Measurements from ENCODE around the gene RBM4. TPM values are rescaled to one million over a fixed set of nuclear protein-coding genes. Genes with fewer than 3 reads are reported as not detected.
A peak's percentile ranks its signal among the peaks of the same experiment; 100 is the strongest.

Gene RBM4
- total and polyA plus RNA-seq, 9 of the 15 experiments (the other 6 are each of a cell fraction or from before 2014, with no cell fraction given): 81.6 to 233 (median 122) TPM

DNA sequence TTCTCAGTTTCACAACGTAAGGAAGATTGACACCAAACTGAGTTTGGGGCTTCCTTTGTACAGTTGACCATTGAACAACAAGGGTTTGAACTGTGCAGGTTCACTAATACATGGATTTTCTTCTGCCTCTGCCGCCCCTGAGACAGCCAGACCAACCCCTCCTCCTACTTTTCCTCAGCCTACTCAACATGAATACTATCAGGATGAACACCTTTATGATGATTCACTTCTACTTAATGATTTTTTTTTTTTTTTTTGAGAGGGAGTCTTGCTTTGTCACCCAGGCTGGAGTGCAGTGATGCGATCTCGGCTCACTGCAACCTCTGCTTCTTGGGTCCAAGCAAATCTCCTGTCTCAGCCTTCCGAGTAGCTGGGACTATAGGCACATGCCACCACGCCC is 14.6 kb downstream of the RBM4 start:
- intact Hi-C loops (cut with micrococcal nuclease) (no loop called here), in situ Hi-C loops (cut with MboI) (no loop called here)
- Histone ChIP-seq H3K9me3 (replicated peaks; ENCODE audit: control insufficient read depth, insufficient read depth, low read depth, low read length) (no peaks in the 10 kb centered on the region), H3K27ac (ENCODE audit: extremely low read depth, low read depth, low read length) (peak overlapping the region; percentile 59), H3K4me1 (replicated peaks in 1 of 2; ENCODE audit: control insufficient read depth in 2 of 2, insufficient read depth in 2 of 2, low read length in 2 of 2) (peaks cover 0 to 9% of the 10 kb centered on the region in 2 experiments; a peak in 2 of 5 replicates), H3K4me3 (no peak overlapping the region), H3K27me3 (ENCODE audit: control insufficient read depth in 2 of 2, insufficient read depth in 2 of 2, low read length in 2 of 2) (no peaks in the 10 kb centered on the region), H3K36me3 (ENCODE audit: control insufficient read depth, insufficient read depth, low read length) (peaks cover 55% of the 10 kb centered on the region), H3K9ac (ENCODE audit: insufficient read depth in 1 of 2, low read depth in 2 of 2, low read length in 2 of 2) (no peak overlapping the region), H3K9me1 (ENCODE audit: control insufficient read depth, insufficient read depth, low read length) (no peaks in the 10 kb centered on the region), H2AFZ (ENCODE audit: low read depth, low read length) (no peak overlapping the region), H3K4me2 (ENCODE audit: insufficient read depth, low read length) (no peak overlapping the region; the same call in 1 of the 2 replicates), H4K20me1 (replicated peaks; ENCODE audit: control insufficient read depth, insufficient read depth, low read length) (peaks cover 6% of the 10 kb centered on the region), H3K79me2 (ENCODE audit: control insufficient read depth, insufficient read depth, low read length) (peaks cover 65% of the 10 kb centered on the region)
- ATAC-seq (peak; percentile 58), DNase-seq (ENCODE audit: extremely low read depth in 1 of 4, low spot score in 3 of 4) (peak in 3 of 4 experiments; percentile 37 to 51 (median 41)), FAIRE-seq (peak; percentile 42)
- CTCF ChIA-PET (ENCODE audit: low intra/inter-chr PET ratio): no interaction called here
- 49% methylated on average over 6 of the region's 6 CpGs for WGBS (ENCODE audit: insufficient coverage, low coverage, missing lambda C conversion rate)
- BruUV-seq (replicated peaks): no TSS peak
- POLR2A ChIA-PET: interaction anchor here (0.9 to 11.6 kb wide), 3 partner anchors 10 to 23 kb away, joined by 3 to 139 read pairs (median 83); partner anchors contain the start of gene RBM4
- TF ChIP-seq, protein P1, sequence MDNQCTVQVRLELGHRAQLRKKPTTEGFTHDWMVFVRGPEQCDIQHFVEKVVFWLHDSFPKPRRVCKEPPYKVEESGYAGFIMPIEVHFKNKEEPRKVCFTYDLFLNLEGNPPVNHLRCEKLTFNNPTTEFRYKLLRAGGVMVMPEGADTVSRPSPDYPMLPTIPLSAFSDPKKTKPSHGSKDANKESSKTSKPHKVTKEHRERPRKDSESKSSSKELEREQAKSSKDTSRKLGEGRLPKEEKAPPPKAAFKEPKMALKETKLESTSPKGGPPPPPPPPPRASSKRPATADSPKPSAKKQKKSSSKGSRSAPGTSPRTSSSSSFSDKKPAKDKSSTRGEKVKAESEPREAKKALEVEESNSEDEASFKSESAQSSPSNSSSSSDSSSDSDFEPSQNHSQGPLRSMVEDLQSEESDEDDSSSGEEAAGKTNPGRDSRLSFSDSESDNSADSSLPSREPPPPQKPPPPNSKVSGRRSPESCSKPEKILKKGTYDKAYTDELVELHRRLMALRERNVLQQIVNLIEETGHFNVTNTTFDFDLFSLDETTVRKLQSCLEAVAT (IDR thresholded peaks at IDR 0.05): no peak
- TF ChIP-seq RFX5 (IDR thresholded peaks at IDR 0.05; ENCODE audit: low read depth, low read length): no peak
- TF ChIP-seq RBFOX2 (IDR thresholded peaks at IDR 0.05; ENCODE audit: low read depth, low read length): no peak
- TF ChIP-seq PHF20 (IDR thresholded peaks at IDR 0.05; ENCODE audit: partially characterized antibody): no peak
- TF ChIP-seq MCM7 (IDR thresholded peaks at IDR 0.05): no peak
- TF ChIP-seq, protein P2, sequence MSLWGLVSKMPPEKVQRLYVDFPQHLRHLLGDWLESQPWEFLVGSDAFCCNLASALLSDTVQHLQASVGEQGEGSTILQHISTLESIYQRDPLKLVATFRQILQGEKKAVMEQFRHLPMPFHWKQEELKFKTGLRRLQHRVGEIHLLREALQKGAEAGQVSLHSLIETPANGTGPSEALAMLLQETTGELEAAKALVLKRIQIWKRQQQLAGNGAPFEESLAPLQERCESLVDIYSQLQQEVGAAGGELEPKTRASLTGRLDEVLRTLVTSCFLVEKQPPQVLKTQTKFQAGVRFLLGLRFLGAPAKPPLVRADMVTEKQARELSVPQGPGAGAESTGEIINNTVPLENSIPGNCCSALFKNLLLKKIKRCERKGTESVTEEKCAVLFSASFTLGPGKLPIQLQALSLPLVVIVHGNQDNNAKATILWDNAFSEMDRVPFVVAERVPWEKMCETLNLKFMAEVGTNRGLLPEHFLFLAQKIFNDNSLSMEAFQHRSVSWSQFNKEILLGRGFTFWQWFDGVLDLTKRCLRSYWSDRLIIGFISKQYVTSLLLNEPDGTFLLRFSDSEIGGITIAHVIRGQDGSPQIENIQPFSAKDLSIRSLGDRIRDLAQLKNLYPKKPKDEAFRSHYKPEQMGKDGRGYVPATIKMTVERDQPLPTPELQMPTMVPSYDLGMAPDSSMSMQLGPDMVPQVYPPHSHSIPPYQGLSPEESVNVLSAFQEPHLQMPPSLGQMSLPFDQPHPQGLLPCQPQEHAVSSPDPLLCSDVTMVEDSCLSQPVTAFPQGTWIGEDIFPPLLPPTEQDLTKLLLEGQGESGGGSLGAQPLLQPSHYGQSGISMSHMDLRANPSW (CRISPR knock-in tag; IDR thresholded peaks at IDR 0.05): no peak
- no peak for TF ChIP-seq ZSCAN32 (CRISPR knock-in tag; IDR thresholded peaks at IDR 0.05)
- no peak for TF ChIP-seq LARP7 (IDR thresholded peaks at IDR 0.05)
- no peak for TF ChIP-seq ASH1L (IDR thresholded peaks at IDR 0.05; ENCODE audit: borderline replicate concordance, low read depth, partially characterized antibody)
- no peak for TF ChIP-seq NR2C2 (CRISPR knock-in tag; IDR thresholded peaks at IDR 0.05)
- no peak for TF ChIP-seq NR2C2 (tag; IDR thresholded peaks at IDR 0.05)
- TF ChIP-seq TCF7L2 (IDR thresholded peaks at IDR 0.05; ENCODE audit: low read depth, low read length): no peak
- no peak for TF ChIP-seq GTF2A2 (tag; IDR thresholded peaks at IDR 0.05)
- 0 out of 2 replicates have a peak, but pooled peaks have one; percentile 13 for TF ChIP-seq POLR2AphosphoS5 (IDR thresholded peaks at IDR 0.05; ENCODE audit: control insufficient read depth, insufficient read depth, low read depth, low read length)
- no peak for TF ChIP-seq SP2 (IDR thresholded peaks at IDR 0.05; ENCODE audit: extremely low read depth, low read depth, low read length, poor library complexity, severe bottlenecking)
- TF ChIP-seq ZC3H8 (IDR thresholded peaks at IDR 0.05): no peak
- no peak for TF ChIP-seq ZNF780A (CRISPR knock-in tag; IDR thresholded peaks at IDR 0.05)
- peak; percentile 54 for TF ChIP-seq EGR1 (conservative IDR thresholded peaks at IDR 0.05)
- no peak for TF ChIP-seq IRF2 (CRISPR knock-in tag; IDR thresholded peaks at IDR 0.05)
- no peak for TF ChIP-seq ZNF197 (CRISPR knock-in tag; IDR thresholded peaks at IDR 0.05; ENCODE audit: low read depth)
- TF ChIP-seq JUND (IDR thresholded peaks at IDR 0.05; ENCODE audit: borderline replicate concordance, low read depth, low read length): no peak
- TF ChIP-seq JUND (tag; IDR thresholded peaks at IDR 0.05; ENCODE audit: borderline replicate concordance, low read depth, low read length): peak; percentile 23; the same call in 1 of the 3 replicates
- TF ChIP-seq FOS (IDR thresholded peaks at IDR 0.05; ENCODE audit: extremely low read depth, insufficient read length): no peak
